ENCODE measurements around the gene CPAMD8. TPM values are rescaled to one million over a fixed set of nuclear protein-coding genes. Genes with fewer than 3 reads are reported as not detected.
"Not testable (repeated sequence)": the region's sequence is repeated elsewhere in the genome, so short reads cannot be mapped to it uniquely, and the experiment has no call there.

The CPAMD8 gene
- total RNA-seq, 4 donors from 2014 or later = 6.0 to 15.6 (median 7.6) TPM

DNA sequence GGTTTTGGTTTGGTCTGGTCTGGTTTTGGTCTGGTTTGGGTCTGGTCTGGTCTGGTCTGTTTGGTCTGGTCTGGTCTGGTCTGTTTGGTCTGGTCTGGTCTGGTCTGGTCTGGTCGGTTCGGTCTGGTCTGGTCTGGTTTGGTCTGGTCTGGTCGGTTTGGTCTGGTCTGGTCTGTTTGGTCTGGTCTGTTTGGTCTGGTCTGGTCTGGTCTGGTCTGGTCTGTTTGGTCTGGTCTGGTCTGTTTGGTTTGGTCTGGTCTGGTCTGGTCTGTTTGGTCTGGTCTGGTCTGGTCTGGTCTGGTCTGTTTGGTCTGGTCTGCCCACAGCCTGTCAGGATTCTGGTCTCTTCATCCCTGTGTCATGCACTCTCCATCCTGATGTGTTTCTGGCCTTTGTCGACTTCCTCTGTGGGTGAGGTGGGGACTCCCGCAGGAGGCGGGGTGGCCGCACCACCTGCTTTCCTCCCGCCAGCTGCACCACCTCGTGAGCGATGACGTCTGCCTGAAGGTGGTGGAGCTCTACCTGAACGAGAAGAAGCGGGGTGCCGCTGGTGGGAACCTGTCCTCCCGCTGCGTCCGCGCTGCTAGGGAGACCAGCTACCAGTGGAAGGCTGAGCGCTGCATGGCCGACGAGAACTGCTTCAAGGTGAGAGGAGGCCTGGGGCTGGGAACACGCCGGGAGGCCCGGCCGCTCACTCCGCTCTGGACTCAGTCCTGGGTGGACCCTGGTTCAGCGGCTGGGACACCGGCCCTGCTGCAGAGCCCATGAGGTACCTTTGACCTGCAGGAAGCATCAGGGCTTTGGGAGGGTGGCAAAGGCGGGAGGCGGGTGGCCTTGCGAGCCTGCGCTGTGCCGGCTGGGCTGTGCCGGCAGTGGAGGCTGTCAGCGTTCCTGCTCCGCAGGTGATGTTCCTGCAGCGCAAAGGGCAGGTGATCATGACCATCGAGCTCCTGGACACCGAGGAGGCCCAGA is 150.7 kb downstream of the CPAMD8 start:
- Histone ChIP-seq H3K4me1 (no peaks in the 10 kb centered on the region), H3K9me3 (no peaks in the 10 kb centered on the region), H3K4me3 (no peak overlapping the region), H3K36me3 (peaks cover 0 to 73% of the 10 kb centered on the region in 2 donors), H3K27me3 (no peaks in the 10 kb centered on the region), H3K27ac (peak overlapping the region in 2 of 4 donors; percentile 45 to 46)
- ATAC-seq (no peak), DNase-seq (no peak)
- TF ChIP-seq, protein P1, sequence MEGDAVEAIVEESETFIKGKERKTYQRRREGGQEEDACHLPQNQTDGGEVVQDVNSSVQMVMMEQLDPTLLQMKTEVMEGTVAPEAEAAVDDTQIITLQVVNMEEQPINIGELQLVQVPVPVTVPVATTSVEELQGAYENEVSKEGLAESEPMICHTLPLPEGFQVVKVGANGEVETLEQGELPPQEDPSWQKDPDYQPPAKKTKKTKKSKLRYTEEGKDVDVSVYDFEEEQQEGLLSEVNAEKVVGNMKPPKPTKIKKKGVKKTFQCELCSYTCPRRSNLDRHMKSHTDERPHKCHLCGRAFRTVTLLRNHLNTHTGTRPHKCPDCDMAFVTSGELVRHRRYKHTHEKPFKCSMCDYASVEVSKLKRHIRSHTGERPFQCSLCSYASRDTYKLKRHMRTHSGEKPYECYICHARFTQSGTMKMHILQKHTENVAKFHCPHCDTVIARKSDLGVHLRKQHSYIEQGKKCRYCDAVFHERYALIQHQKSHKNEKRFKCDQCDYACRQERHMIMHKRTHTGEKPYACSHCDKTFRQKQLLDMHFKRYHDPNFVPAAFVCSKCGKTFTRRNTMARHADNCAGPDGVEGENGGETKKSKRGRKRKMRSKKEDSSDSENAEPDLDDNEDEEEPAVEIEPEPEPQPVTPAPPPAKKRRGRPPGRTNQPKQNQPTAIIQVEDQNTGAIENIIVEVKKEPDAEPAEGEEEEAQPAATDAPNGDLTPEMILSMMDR (IDR thresholded peaks at IDR 0.05 in 4 of 5, conservative IDR thresholded peaks at IDR 0.05 in 1 of 5) = no peak
- no peak for TF ChIP-seq POLR2A (IDR thresholded peaks at IDR 0.05)
- intact Hi-C loops (cut with DNase I; ENCODE audit: low total_unique reads) (no loop called here), in situ Hi-C loops (cut with MboI; ENCODE audit: low sequenced_read_pairs in 4 of 4) (no loop called here)

DNA sequence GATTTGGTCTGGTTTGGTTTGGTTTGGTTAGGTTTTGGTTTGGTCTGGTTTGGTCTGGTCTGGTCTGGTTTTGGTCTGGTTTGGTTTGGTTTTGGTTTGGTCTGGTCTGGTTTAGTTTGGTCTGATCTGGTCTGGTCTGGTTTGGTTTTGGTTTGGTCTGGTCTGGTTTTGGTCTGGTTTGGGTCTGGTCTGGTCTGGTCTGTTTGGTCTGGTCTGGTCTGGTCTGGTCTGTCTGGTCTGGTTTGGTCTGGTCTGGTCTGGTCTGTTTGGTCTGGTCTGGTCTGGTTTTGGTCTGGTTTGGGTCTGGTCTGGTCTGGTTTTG is 151.7 kb downstream of the CPAMD8 start:
- H3K36me3 ChIP-seq = peaks cover 0 to 78% of the 10 kb centered on the region in 2 donors
- H3K27me3 ChIP-seq; ATAC-seq; intact Hi-C loops (cut with DNase I; ENCODE audit: low total_unique reads); H3K4me1 ChIP-seq; H3K4me3 ChIP-seq; H3K9me3 ChIP-seq; in situ Hi-C loops (cut with MboI; ENCODE audit: low sequenced_read_pairs in 4 of 4); DNase-seq: not testable (repeated sequence)
- H3K27ac ChIP-seq = peak overlapping the region in 1 of 4 donors; percentile 0

DNA sequence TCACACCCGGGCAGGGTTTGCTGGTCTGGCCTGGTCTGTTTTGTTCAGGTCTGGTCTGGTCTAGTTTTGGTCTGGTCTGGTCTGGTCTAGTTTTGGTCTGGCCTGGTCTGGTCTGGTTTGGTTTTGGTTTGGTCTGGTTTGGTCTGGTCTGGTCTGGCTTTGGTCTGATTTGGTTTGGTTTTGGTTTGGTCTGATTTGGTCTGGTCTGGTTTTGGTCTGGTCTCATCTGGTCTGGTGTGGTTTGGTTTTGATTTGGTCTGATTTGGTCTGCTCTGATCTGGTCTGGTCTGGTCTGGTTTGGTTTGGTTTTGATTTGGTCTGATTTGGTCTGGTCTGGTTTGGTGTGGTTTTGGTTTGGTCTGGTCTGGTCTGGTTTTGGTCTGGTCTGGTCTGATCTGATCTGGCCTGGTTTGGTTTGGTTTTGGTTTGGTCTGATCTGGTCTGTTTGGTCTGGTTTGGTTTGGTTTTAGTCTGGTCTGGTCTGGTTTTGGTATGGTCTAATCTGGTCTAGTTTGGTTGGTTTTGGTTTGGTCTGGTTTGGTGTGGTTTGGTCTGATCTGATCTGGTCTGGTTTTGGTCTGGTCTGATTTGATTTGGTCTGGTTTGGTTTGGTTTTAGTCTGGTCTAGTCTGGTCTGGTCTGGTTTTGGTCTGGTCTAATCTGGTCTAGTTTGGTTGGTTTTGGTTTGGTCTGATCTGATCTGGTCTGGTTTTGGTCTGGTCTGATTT is 152.2 kb downstream of the CPAMD8 start:
- no peaks in the 10 kb centered on the region for H3K27me3 ChIP-seq
- ATAC-seq (no peak), DNase-seq (no peak)
- H3K36me3 ChIP-seq = peaks cover 0 to 78% of the 10 kb centered on the region in 2 donors
- no peak overlapping the region for H3K4me3 ChIP-seq
- peak overlapping the region in 1 of 4 donors; percentile 0 for H3K27ac ChIP-seq
- TF ChIP-seq, protein P1 (IDR thresholded peaks at IDR 0.05 in 4 of 5, conservative IDR thresholded peaks at IDR 0.05 in 1 of 5) = no peak
- TF ChIP-seq POLR2A (IDR thresholded peaks at IDR 0.05) = no peak
- no peaks in the 10 kb centered on the region for H3K9me3 ChIP-seq
- no peaks in the 10 kb centered on the region for H3K4me1 ChIP-seq
- intact Hi-C loops (cut with DNase I; ENCODE audit: low total_unique reads) (no loop called here), in situ Hi-C loops (cut with MboI; ENCODE audit: low sequenced_read_pairs in 4 of 4) (no loop called here)

DNA sequence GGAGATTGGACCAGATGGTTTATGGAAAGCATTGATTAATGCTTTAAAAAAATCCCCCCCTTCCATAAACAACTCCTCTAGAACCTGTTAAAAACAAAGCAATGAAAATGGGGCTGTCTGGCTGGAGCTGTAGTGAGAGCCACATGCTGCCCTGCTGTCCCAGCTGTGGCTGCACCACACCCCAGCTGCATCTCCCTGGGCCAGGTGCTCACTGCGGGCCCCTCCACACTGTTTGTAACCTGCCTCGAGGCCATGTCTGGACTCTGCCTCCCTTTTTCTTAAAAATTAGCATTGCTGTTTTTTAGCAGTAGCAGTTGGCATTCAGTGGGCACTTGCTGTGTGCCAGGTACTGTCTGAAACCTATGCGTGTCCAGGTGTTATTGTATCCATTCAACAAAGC is 153.0 kb downstream of the CPAMD8 start:
- in situ Hi-C loops (cut with MboI; ENCODE audit: low sequenced_read_pairs in 4 of 4) = no loop called here
- H3K4me3 ChIP-seq = no peak overlapping the region

More for the DNA sequence above, 153.0 kb downstream of the CPAMD8 start:
- ATAC-seq (no peak), DNase-seq (no peak)
- no peak overlapping the region for H3K27ac ChIP-seq
- intact Hi-C loops (cut with DNase I; ENCODE audit: low total_unique reads) = no loop called here
- no peaks in the 10 kb centered on the region for H3K27me3 ChIP-seq
- TF ChIP-seq POLR2A (IDR thresholded peaks at IDR 0.05) = no peak
- TF ChIP-seq, protein P1 (IDR thresholded peaks at IDR 0.05 in 4 of 5, conservative IDR thresholded peaks at IDR 0.05 in 1 of 5) = no peak
- no peaks in the 10 kb centered on the region for H3K9me3 ChIP-seq
- H3K36me3 ChIP-seq = peaks cover 0 to 78% of the 10 kb centered on the region in 2 donors
- no peaks in the 10 kb centered on the region for H3K4me1 ChIP-seq
